HG03469 (cell line): ENCODE data around the gene PWWP2B.

Experiments
- ATAC-seq: cut with Tn5 transposase; IDR thresholded peaks from one replicate; pipeline ENCODE4 v1.9.1; 2021; ENCODE audit warnings: mild to moderate bottlenecking, moderate library complexity, moderate number of reproducible peaks; ENCODE audit not compliant: unreplicated experiment

Gene PWWP2B

GRCh38 chr10:132404911-132405462 is 8.0 kb downstream of the PWWP2B start:
- no peak for ATAC-seq

DNA sequence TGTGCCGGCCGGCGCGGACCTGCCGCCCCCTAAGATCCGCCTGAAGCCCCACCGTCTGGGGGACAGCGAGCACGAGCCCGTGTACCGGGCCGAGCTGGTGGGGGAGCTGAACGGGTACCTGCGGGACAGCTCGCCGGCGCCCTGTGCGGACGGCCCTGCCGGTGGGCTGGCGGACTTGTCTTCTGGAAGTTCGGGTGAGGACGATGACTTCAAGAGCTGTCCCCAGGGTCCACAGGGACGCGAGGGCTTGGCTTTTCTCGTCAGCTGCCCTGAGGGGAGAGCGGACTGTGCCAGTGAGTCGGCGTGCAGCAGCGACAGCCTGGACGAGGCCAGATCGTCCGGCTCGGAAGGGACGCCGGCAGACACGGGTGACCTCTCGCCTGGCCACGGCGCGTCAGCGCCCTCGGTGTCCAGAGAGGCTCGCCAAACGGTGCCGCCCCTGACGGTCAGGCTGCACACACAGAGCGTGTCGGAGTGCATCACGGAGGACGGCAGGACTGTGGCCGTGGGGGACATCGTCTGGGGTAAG is 8.5 kb downstream of the PWWP2B start:
- ATAC-seq: no peak

DNA sequence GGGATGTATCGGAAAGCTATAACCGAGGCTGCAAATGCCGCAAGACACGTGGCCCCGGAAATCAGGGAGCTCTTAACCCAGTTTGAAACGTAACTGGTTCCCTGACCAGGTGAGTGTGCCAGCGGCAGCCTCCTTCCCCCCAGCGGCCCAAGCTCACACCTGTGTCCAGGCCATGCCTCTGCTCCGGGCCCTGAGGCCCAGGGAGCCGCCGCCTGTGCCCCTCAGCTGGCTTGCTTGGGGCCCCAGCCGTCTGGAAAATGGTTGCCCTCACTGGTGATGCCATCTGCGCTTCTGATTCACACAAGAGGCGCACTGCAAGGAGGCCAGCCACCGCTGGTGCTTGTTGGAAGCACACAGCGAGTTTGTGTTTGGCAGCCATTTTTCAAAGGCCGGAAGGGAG is 9.2 kb downstream of the PWWP2B start:
- ATAC-seq: no peak

- ATAC-seq: no peak
Observed at GRCh38 chr10:132406750-132407149, 9.8 kb downstream of the PWWP2B start.

- ATAC-seq: no peak
Observed at GRCh38 chr10:132407243-132407746, 10.3 kb downstream of the PWWP2B start.

- ATAC-seq: no peak
Observed at GRCh38 chr10:132407846-132408278, 10.9 kb downstream of the PWWP2B start.

DNA sequence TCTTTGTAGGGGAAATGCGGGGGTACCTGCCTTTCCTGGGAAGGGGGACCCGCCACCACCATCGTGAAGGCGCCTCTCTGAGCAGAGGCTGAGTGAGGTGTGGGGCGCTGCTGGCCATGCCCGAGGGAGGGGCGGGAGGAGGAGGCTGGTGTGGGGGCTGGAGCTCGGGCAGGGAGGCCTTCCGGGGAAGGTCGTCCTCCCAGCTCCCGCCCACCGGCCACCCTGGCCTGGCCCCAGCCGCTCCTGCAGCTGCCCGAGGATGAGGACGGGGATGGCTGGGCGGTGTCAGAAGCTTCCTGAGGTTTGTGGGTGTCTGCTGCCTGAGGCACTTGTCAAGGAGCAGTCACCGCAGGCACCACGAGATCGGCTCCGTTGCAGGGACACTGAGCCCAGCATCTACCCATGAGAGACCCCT is 11.4 kb downstream of the PWWP2B start:
- no peak for ATAC-seq

- ATAC-seq: no peak
Observed at GRCh38 chr10:132408823-132409666, 12.0 kb downstream of the PWWP2B start.

DNA sequence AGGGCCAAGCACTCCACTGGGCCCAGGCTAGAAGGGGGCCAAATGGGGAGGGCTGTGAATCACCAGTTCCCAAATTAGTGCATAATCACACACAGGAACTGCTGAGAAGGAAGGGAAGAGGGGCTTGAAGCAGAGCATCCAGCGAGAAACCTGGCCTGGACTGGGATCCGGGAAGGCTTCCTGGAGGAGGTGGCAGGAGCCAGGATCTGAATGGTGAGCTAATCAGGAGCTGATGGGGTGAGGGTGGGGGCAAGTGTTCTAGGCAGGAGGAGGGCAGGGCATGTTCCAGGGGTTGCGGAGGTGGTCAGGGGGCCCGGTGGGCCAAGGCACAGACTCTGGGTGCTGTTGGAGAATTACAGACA is 12.6 kb downstream of the PWWP2B start:
- no peak for ATAC-seq

GRCh38 chr10:132410056-132410778 is 13.2 kb downstream of the PWWP2B start:
- no peak for ATAC-seq

DNA sequence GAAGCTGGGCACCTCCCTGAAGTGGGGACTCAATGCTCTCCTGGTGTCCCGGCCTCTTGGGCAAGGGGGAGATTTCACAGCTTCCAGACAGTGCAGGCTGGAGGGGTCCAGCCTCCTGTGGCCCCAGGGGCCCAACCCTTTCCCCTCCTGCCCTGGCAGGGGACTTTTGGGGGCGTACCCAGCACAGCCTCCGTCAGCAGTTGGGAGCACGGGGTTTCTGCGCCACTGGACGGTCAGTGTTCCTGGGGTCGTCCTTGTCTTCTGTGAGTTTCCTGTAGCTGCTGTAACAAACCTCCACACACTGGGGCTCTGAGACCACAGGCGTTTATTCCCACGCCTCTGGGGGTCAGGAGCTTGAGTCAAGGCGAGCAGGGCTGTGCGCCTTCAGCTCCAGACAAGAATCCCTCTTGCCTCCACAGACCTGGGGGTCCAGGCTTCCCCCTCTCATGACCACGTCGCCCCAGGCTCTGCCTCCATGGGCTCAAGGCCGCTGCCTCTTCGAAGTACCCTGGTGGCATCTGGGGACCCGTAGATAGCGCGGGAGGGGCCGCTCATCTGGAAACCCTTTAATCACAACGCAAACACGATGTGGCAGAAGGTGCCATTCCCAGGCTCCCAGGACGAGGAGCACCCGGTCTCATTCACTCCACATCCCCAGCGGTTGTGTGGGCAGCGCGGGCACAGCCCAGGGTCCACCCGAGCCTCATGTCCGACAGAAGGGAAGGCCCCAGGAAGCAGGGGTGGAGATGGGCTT is 14.0 kb downstream of the PWWP2B start:
- ATAC-seq: no peak

DNA sequence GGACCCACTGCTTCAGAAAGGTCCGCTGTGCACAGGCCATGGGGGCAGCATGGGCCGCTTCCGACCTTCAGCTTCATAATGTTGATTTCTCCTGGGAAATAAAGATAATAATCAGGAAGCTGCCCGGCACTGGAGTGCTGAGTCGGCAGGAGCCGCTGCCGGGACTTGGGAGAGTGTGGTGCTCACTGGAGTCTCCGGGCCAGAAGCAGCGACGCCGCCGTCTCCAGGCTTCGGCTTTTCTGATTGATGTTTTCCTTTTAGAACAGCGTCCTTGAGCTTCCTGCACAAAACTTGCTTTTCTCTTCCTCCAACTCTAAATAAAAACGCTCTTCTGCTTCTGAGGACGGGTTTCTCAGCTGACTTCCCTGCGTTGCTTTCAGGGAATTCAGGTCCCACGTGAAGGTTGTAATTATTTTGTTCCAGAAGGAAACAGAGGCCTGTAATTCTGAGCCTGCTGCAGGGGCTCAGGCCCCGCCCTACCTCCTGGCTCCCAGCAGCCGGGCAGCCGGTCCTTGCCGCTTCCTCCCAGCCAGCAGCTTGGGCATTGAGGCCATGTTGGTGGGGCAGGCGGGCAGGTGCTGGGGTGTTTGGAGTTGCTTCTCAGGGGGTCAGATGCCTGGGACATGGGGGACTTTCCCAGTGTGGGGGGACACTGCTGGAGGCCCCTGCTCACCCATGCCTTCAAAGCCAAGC is 14.7 kb downstream of the PWWP2B start:
- no peak for ATAC-seq

GRCh38 chr10:132412316-132413192 is 15.6 kb downstream of the PWWP2B start:
- no peak for ATAC-seq

DNA sequence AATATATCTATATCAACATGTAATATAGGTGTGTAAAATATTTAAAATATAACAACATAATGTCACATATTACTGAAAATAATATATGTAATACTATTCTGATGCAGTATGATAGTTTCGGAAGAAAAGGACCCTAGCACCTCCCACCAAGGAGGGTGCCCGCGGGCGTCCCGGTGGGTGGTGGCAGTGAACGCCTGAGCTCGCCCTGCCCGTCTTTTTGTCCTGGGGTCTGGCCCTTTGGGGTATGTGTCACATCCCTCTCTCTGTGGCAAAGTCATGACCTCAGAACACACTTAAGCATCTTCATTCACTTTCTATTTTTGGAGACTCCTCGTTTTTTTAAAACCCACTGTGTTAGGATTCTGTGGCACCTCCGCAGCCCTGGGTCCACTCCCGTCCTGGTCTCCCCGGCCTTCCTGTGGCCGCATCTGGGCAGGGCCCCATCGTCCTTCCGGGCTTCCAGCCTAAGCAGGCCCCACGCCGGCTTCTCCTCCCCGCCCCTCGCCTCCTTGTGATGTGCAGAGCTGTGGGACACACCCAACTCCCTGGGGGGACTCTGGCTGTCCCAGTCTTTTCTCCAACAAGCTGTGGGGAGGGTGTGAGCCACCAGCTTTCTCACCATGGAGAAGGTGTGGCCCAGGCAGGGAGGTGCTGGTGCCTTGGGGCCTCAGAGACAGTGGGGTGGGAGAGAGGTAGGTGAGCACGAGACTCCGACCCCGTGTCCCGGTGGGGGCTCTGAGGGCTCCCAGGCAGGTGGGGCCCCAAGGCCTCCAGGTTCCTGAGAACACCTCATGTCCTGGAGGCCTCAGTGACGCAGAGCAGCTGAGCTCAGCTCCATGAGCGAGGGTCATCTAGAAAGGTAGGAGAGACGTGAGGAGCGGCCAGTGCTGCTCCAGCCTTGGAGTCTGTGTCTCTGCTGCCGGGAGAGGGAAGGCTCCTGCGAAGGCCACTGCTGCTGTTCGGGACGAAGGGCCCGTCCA is 16.5 kb downstream of the PWWP2B start:
- no peak for ATAC-seq

- ATAC-seq: no peak
Observed at GRCh38 chr10:132414402-132415016, 17.5 kb downstream of the PWWP2B start.

DNA sequence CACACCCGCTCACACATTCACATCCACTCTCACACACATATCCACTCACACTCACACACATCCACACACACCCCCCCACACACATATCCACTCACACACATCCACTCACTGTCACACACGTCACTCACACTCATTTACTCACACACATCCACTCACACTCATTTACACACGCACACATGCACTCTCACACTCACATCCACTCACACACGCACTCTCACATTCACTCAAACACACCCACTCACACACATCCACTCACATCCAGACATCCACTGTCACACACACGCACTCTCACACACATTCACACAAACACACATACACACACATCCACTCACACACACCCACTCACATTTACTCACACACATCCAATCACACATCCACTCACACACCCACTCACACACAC is 18.3 kb downstream of the PWWP2B start:
- ATAC-seq: no peak

DNA sequence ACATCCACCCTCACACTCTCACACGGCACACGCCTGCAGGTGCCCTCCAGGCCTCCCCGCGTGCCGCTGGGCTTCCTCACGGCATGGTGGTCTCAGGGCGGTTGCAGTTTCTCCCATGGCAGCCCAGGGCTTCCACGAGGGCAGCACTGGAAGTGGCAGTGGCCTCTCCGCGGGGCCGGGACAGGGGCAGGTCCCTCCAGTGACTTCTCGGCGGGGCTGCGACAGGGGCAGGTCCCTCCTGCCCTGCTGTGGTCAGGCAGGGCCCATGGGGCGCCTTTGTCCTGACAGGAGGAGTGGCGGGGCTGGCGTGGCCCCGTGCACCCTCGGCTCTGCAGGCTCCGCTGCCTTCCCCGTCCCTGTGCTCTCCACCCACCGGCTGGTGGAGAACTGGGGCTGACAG is 19.0 kb downstream of the PWWP2B start:
- ATAC-seq: no peak
